T-helper 1 cell (primary cell): ENCODE measurements around the gene DOCK1.
"Not testable (repeated sequence)": the region's sequence is repeated elsewhere in the genome, so short reads cannot be mapped to it uniquely, and the experiment has no call there.

Experiments used
- DNase-seq, 5 donors: peaks; one replicate each; pipeline ENCODE4 v3.0.0-alpha.2; 2012 to 2020
- total RNA-seq, 4 donors: gene quantifications; one replicate each; lab custom pipeline; 2026; lab: John Stamatoyannopoulos, UW

The DOCK1 gene
- 0 to 0.15 (median 0) reads per million in 4 donors for total RNA-seq

- DNase-seq, result no peak
These were observed at the start of gene DOCK1 for GRCh38 chr10:126904818-126905701. Gene DOCK1 (plus strand): TSS chr10:126905428. CDS start chr10:126905518, 90 bp downstream.

- no peak for DNase-seq
These were observed 47.9 kb upstream of the DOCK1 start for GRCh38 chr10:126857178-126857806.

DNA sequence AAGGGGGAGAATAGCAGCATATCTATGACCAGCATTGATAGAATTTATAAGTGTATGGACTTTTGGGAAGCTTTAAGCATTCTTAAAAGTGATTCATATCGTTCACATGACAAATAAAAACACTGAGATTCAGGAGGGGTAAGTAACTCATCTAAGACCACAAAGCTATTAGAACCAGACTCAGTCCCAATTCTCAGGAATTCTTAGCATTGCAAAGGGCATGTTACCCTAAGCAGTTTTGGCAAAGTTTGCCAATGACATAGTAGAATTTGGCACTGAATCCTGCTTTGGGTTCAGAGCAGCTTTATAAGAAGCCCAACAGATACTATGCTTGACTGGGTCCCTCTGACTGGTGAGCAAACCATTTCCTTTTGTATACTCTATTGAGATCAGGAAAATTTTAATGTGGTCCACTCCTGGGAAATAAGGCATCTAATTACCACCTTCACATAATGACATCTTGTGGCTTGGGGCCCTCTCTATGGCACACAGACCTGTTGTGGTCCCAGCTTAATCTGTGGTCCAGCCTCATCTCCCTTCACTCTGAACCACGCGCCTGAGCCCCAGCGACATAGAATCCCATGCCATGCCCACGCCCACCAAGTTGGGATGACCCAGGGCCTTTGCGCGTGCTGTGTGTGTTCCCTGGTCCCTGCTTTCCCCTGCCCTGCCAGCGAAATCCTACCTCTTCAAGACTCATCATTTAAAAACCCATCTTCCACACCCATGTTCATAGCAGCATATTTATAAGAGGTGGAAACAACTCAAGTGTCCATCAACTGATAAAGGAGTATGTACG, 37.5 kb upstream of the DOCK1 start:
- no peak for DNase-seq

GRCh38 chr10:126868371-126868770, 36.9 kb upstream of the DOCK1 start:
- no peak for DNase-seq

DNA sequence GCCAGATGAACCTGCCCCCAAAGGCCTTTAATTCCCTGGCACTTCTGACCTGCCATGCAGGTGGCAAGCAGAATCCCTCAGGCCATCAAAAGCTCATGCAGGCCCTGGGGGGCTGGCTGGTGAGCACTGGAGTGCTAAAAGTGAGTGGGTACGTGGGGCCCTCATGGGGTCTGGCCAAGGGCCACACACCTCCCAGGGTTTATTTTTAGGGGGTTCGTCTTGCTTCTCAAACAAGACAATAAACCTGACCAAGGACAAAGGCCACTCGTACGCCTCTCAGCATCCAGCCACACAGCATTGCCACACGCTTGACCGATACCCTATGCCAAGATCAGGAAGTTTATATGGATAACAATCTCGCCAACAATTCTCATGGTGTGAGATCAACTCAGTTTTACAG, 33.1 kb upstream of the DOCK1 start:
- DNase-seq, result no peak

GRCh38 chr10:126872768-126873167, 32.5 kb upstream of the DOCK1 start:
- no peak for DNase-seq

DNA sequence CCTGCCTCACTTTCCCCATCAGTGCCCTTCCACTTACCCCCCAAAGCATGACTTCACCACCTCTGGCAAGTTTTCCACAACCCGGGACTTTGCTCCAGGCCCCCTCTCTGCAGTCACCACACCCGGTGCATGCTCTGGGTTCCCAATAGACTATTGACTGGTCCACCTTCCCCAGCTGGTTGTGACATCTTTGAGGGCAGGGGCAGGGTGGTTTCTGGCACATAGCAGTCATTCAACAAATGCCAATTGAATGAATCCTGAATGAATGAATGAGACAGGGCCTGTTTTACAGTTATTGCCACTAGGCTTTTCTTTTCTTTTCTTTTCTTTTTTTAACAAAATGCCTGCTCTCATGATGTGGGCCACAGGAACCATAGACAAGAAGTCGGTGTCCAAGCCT, 28.8 kb upstream of the DOCK1 start:
- DNase-seq, result no peak

DNA sequence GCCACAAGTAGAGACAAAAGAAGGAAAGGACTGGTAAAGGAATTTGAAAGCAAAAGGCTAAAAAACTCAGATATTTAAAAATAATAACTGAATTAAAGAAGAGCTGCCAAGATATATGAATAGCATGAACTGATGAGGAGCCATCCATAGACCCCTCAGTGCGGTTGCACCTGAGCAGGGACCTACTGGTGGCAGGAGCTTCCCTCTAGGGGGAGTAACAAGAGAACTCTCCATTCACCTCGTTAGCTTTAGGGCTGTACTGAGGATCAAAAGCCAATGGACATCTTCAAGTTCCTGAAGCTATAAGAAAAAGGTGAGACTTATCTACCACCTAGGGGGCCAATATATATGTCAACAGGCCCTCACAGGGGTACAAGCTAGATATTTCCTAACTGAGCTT, 27.8 kb upstream of the DOCK1 start:
- DNase-seq, result no peak

GRCh38 chr10:126878594-126878993, 26.6 kb upstream of the DOCK1 start:
- DNase-seq, result no peak

- DNase-seq, result no peak
These were observed 24.3 kb upstream of the DOCK1 start for GRCh38 chr10:126880926-126881325.

- not testable (repeated sequence) for DNase-seq
These were observed 23.2 kb upstream of the DOCK1 start for GRCh38 chr10:126882055-126882454.

GRCh38 chr10:126888436-126888835, 16.8 kb upstream of the DOCK1 start:
- not testable (repeated sequence) for DNase-seq

GRCh38 chr10:126889421-126889820, 15.8 kb upstream of the DOCK1 start:
- no peak for DNase-seq

- DNase-seq, result not testable (repeated sequence)
These were observed 14.4 kb upstream of the DOCK1 start for GRCh38 chr10:126890797-126891196.

DNA sequence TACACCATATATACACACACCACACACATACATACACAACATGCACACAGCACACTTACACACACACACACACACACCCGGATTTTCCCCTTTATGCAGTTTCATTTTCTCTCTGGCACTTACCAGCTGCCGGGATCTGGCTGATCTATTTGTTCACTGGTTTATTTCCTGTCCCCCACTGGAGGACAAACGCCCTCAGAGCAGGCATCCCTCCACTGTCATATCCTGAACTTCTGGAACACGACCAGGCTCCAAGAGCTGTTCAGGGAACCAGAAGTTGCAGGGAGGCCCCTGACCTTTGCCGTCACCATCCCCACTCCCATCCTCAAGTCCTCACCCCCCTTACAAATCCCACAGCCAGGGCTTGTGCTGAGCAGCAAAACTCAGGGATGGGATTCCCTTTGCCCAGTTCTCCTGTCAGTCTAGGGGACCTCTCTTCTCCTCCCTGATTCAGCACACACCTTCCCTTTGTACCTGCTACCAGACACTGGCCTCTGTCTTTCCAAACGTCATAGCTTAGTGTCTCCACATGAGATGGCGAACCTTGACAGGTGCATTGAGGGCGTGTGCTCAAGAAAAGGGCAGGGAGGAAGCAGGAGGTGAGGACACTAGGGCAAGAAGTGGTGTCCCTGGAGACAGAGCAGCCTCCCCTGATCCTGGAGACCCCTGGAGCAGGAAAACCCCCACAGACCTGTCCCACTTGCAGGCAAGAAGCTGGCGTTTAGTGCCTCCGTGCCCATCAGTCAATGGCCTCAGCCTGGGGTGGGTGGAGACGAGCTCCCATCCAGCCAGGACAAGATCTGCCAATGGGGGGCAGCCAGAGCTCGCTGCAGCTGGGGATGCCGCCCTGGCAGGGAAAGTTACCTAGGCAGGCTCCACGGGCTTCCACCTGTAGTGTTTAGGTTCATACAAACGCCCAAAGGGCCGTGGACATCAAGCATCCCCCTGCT, 12.7 kb upstream of the DOCK1 start:
- DNase-seq, result no peak

DNA sequence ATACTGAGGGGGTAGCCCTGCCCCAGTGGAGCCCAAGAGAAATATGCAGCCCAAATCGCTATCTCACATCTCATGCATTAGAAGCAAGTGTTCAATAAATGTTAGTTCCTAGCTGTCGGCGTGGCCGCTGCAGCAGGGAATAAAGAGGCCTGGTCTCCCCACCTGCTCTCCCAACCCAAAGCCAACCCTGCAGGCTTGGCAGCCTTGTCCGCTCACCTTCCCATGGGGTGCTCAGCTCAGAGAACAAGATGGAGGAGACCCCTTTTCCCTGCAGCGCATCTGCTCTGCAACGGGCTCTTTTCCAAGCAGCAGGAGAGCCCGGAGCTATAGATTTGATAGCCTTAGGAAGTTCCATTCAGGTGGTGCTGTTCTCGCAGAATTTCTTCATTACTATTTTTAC, 12.0 kb upstream of the DOCK1 start:
- no peak for DNase-seq

- DNase-seq, result no peak
These were observed 11.4 kb upstream of the DOCK1 start for GRCh38 chr10:126893841-126894240.

GRCh38 chr10:126895214-126895781, 9.9 kb upstream of the DOCK1 start:
- no peak for DNase-seq

GRCh38 chr10:126898460-126898859, 6.8 kb upstream of the DOCK1 start:
- no peak for DNase-seq

DNA sequence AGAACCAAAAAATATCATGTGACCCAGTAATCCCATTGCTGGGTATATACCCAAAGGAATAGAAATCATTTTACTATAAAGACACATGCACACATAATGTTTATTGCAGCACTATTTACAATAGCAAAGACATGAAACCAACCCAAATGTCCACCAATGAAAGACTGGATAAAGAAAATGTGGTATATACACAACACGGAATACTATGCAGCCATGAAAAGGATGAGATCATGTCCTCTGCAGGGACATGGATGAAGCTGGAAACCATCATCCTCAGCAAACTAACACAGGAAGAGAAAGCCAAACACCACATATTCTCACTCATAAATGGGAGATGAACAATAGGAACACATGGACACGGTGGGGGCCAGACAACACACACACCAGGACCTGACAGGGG, 5.7 kb upstream of the DOCK1 start:
- not testable (repeated sequence) for DNase-seq

DNA sequence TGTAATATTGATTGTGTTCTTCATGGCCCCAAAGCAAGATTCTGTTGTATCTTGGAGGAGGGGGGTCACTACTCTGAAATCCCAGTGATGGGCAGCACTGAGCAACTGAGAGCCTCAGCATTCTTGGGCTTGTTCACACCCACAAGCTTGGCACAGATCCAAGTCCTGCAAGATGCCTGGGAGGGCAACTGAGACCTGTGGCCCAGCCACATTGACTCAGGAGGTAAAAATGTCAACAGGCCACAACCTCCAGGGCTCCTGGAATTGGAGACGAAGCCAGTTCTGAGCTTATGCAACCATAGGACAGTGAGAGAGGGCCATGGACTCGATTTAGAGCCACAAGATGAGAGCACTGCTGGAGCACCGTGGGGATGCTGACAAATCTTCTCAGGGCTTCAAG, 3.1 kb upstream of the DOCK1 start:
- no peak for DNase-seq
